Adipocyte (in vitro differentiated cells): ENCODE measurements around the gene TFRC.
A peak's percentile ranks its signal among the peaks of the same experiment; 100 is the strongest.
"Not testable (repeated sequence)": the region's sequence is repeated elsewhere in the genome, so short reads cannot be mapped to it uniquely, and the experiment has no call there.

Experiments used
- DNase-seq: peaks from one replicate; pipeline ENCODE4 v3.0.0-alpha.2; 2015; ENCODE audit warnings: low read depth
- H3K27me3 ChIP-seq: replicated peaks from 2 replicates; pipeline ENCODE4 v1.7.0; 2013; ENCODE audit warnings: mild to moderate bottlenecking, low read length, moderate library complexity; ENCODE audit not compliant: control insufficient read depth, insufficient read depth
- H3K36me3 ChIP-seq: 2 replicates; pipeline ENCODE4 v1.7.0; 2013; ENCODE audit warnings: low read length, mild to moderate bottlenecking, moderate library complexity; ENCODE audit not compliant: control insufficient read depth, insufficient read depth, severe bottlenecking
- H3K4me1 ChIP-seq: 2 replicates; pipeline ENCODE4 v1.7.0; 2013; ENCODE audit warnings: mild to moderate bottlenecking, low read length, moderate library complexity; ENCODE audit not compliant: control insufficient read depth, insufficient read depth
- H3K4me3 ChIP-seq: 2 replicates; pipeline ENCODE4 v1.7.0; 2013; ENCODE audit warnings: mild to moderate bottlenecking, low read length, moderate library complexity
- H3K9ac ChIP-seq: 2 replicates; pipeline ENCODE4 v1.7.0; 2013; ENCODE audit warnings: mild to moderate bottlenecking, low read length, moderate library complexity
- H3K9me3 ChIP-seq: 2 replicates; pipeline ENCODE4 v1.7.0; 2013; ENCODE audit warnings: mild to moderate bottlenecking, low read length, moderate library complexity; ENCODE audit not compliant: control insufficient read depth

The TFRC gene

DNA sequence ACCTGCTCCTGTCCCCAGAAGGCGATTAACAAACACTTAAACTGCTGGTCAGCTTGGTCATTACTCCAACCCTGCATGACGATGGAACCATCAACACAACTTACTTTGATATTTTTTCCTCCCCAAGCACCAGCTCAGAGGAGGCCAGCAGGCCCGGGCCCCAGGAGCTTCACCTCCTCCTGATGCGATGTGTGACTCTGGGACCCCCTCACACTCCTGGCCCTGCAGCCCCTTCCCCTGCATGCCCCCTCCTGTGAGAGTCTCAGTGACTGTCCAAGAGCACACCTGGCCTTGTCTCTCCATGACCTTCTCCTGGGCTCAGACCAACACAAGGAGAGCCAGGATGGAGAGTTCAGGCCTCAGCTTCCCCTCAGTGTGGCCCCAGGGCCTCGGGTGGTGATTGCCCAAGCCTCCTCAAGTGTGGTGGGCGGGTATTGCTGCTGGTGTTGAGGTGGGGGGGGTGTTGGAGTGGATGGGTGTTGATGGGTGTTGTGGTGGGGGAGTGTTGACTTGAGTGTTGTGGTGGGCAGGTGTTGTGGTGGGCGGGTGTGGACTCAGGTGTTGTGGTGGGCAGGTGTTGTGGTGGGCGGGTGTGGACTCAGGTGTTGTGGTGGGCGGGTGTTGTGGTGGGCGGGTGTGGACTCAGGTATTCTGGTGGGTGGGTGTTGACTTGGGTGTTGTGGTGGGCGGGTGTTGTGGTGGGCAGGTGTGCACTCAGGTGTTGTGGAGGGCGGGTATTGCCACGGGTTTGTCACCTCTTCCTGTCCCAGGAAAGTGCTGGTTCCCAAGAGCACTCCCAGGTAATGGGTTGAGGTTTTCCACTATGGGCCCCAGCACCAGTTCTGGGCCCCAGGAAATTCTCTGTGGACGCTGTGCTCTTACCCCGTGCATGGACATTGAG, 68.1 kb downstream of the TFRC start:
- no peaks in the 10 kb centered on the region for H3K36me3 ChIP-seq
- peaks cover 15% of the 10 kb centered on the region for H3K9me3 ChIP-seq
- no peak overlapping the region for H3K9ac ChIP-seq
- peaks cover 6% of the 10 kb centered on the region for H3K4me1 ChIP-seq
- H3K27me3 ChIP-seq, result no peaks in the 10 kb centered on the region
- DNase-seq, result no peak
- H3K4me3 ChIP-seq, result no peak overlapping the region

DNA sequence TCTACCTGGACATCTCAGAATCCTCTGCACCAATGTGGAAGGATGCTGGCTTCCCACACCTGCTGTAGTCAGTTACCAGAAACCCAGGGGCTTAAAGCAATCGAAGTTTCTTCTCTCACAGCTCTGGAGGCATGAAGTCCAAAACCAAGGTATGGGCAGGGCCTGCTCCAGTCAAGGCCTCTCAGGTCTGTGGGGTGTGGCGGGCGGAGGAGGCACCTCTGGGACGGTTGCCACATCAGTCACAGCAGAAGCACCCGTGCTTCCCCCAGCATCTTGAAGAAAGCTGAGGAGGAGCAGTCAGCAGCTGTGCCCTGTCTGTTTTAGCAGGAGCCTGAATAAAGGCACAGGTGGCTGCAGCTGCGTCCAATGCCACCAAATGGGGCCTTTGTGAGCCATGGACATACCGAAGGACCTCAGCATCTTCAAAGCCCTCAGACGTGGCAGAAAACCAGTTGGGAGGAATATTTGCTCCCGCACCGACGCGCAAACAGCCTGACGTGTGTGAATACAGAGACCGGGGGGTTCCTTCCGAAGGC, 68.9 kb downstream of the TFRC start:
- peaks cover 6% of the 10 kb centered on the region for H3K4me1 ChIP-seq
- no peak overlapping the region for H3K4me3 ChIP-seq
- DNase-seq, result no peak
- H3K36me3 ChIP-seq, result no peaks in the 10 kb centered on the region
- no peak overlapping the region for H3K9ac ChIP-seq
- H3K27me3 ChIP-seq, result peaks cover 7% of the 10 kb centered on the region
- H3K9me3 ChIP-seq, result peaks cover 15% of the 10 kb centered on the region

GRCh38 chr3:196012481-196012880, 69.4 kb downstream of the TFRC start:
- DNase-seq, result peak; percentile 45
- no peak overlapping the region for H3K4me3 ChIP-seq
- H3K4me1 ChIP-seq, result peaks cover 6% of the 10 kb centered on the region

DNA sequence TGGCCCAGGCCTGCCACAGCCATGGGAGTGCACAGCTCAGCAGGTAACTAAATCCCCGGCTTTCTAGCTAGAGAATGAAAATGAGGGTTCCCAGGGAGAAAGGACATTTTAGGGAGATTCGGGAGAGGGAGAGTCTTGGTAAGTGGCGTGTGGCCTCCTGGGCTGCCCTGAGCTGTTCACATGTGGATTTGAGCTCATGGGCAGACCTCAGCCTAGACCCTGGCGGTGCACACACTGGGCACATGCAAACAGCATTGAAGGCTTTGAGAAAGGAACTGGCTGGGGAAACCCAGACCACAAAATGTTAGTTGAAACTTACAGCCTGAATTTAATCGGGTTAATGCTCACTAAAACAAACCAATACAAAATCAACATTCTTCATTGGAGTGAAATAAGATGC, 72.4 kb downstream of the TFRC start:
- Histone ChIP-seq H3K27me3 (peaks cover 10% of the 10 kb centered on the region), H3K9me3 (peaks cover 15% of the 10 kb centered on the region), H3K4me3 (no peak overlapping the region), H3K4me1 (no peaks in the 10 kb centered on the region), H3K9ac (no peak overlapping the region), H3K36me3 (no peaks in the 10 kb centered on the region)
- DNase-seq, result no peak

More at GRCh38 chr3:196012481-196012880, 69.4 kb downstream of the TFRC start:
- peaks cover 10% of the 10 kb centered on the region for H3K27me3 ChIP-seq
- peaks cover 15% of the 10 kb centered on the region for H3K9me3 ChIP-seq
- no peak overlapping the region for H3K9ac ChIP-seq
- no peaks in the 10 kb centered on the region for H3K36me3 ChIP-seq

DNA sequence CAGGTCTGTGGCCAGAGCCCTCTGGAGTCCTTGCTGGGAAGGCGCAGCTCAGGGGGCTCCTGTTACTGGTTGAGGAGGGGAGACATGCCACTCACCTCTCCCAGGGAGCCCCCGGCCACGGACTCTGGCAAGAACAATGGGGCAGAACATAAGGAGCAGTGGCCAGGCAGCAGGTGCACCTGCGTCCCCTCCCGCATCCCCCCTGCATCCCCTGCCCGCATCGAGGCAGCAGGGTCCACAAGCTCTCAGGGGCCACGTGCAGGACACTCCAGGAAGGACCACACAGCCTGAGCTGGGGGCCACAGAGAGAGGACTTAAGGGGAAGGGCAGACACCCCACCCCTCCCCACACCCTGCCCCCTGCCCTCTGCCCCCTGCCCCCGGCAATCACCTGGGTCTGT, 73.0 kb downstream of the TFRC start:
- H3K4me1 ChIP-seq, result no peaks in the 10 kb centered on the region
- DNase-seq, result no peak
- peaks cover 11% of the 10 kb centered on the region for H3K27me3 ChIP-seq
- peaks cover 15% of the 10 kb centered on the region for H3K9me3 ChIP-seq
- no peak overlapping the region for H3K4me3 ChIP-seq
- no peaks in the 10 kb centered on the region for H3K36me3 ChIP-seq
- no peak overlapping the region for H3K9ac ChIP-seq

- Histone ChIP-seq H3K36me3 (no peaks in the 10 kb centered on the region), H3K9me3 (peaks cover 15% of the 10 kb centered on the region), H3K27me3 (peaks cover 15% of the 10 kb centered on the region), H3K9ac (no peak overlapping the region), H3K4me3 (no peak overlapping the region), H3K4me1 (no peaks in the 10 kb centered on the region)
- no peak for DNase-seq
These were observed 73.5 kb downstream of the TFRC start for GRCh38 chr3:196008387-196008786.

DNA sequence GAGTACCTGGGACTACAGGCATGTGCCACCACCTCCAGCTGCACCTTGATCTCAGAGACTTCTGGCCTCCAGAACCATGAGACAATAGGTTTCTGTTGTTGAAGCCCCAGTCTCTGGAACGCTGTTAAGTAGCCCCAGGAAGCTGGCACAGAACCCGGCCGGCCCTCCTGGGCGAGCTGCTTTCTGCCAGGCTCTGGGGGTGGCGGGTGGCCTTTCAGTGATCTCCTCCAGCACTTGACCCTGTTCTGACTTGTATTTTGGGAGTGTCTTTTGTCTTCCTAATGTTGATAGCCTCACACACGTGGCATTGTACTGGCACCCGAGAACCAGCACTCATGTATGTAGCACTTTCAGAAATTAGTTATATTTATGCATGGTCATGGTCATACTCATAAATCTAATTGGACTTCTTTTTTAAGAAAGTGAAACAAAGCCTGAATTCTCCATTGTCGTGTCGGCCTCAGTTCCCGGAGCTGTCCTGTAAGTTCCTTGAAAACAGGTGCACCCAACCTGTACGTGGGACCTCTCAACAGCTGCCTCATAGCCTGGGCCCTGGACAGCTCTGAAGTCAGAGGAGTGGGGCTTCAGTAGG, 74.0 kb downstream of the TFRC start:
- no peaks in the 10 kb centered on the region for H3K4me1 ChIP-seq
- H3K36me3 ChIP-seq, result no peaks in the 10 kb centered on the region
- peaks cover 21% of the 10 kb centered on the region for H3K27me3 ChIP-seq
- DNase-seq, result no peak
- no peak overlapping the region for H3K9ac ChIP-seq
- H3K9me3 ChIP-seq, result peaks cover 15% of the 10 kb centered on the region
- no peak overlapping the region for H3K4me3 ChIP-seq

- H3K27me3 ChIP-seq, result peaks cover 37% of the 10 kb centered on the region
- not testable (repeated sequence) for DNase-seq, H3K4me1 ChIP-seq, H3K36me3 ChIP-seq, H3K9me3 ChIP-seq, H3K4me3 ChIP-seq, H3K9ac ChIP-seq
These were observed 76.6 kb downstream of the TFRC start for GRCh38 chr3:196005338-196005737.

DNA sequence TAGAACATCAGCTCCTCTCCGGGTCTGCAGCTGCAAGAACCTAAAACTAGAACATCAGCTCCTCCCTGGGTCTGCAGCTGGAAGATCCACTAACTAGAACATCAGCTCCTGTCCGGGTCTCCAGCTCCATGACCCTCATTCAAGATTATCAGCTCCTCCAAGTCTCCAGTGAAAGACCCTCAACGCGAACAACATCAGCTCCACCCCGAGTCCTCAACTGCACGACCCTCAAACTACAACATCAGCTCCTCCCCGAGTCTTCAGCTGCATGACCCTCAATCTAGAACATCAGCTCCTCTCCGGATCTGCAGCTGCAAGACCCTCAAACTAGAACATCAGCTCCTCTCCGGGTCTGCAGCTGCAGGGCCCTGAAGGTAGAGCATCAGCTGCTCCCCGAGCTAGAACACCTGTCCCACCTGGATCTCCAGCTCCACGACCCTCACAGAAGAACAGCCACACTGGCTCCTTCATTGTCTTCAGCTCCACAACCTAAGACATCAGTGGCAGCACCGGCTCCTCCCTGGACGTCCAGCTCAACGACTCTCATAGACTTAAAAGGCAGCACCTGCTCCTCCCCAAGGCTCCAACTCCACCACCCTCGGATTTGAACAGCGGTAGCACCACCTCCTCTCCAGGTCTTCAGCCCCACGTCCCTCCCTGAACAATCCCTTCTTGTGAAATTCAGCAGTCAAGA, 77.4 kb downstream of the TFRC start:
- H3K4me1 ChIP-seq, H3K9ac ChIP-seq, H3K36me3 ChIP-seq, DNase-seq, H3K9me3 ChIP-seq, H3K4me3 ChIP-seq: not testable (repeated sequence)
- peaks cover 43% of the 10 kb centered on the region for H3K27me3 ChIP-seq

DNA sequence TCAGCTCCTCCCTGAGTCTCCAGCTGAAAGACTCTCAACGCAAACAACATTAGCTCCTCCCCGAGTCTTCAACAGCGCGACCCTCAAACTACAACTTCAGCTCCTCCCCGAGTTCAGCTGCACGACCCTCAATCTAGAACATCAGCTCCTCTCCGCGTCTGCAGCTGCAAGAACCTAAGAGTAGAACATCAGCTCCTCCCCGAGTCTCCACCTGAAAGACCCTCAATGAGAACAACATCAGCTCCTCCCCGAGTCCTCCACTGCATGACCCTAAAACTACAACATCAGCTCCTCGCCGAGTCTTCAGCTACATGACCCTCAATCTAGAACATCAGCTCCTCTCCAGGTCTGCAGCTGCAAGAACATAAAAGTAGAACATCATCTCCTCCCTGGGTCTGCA, 78.3 kb downstream of the TFRC start:
- Histone ChIP-seq H3K4me1 (no peaks in the 10 kb centered on the region), H3K9me3 (no peaks in the 10 kb centered on the region), H3K36me3 (no peaks in the 10 kb centered on the region), H3K27me3 (peaks cover 46% of the 10 kb centered on the region), H3K4me3 (no peak overlapping the region), H3K9ac (no peak overlapping the region)
- DNase-seq, result no peak

DNA sequence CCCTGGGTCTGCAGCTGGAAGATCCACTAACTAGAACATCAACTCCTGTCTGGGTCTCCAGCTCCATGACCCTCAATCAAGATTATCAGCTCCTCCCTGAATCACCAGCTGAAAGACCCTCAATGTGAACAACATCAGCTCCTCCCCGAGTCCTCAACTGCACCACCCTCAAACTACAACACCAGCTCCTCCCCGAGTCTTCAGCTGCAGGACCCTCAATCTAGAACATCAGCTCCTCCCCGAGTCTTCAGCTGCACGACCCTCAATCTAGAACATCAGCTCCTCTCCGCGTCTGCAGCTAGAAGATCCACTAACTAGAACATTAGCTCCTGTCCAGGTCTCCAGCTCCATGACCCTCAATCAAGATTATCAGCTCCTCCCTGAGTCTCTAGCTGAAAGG, 79.2 kb downstream of the TFRC start:
- not testable (repeated sequence) for H3K4me3 ChIP-seq, H3K9me3 ChIP-seq, DNase-seq, H3K9ac ChIP-seq, H3K4me1 ChIP-seq, H3K36me3 ChIP-seq
- H3K27me3 ChIP-seq, result peaks cover 37% of the 10 kb centered on the region
